Heart left ventricle (tissue), 16 donors: ENCODE measurements around the gene DEPDC5. TPM values are rescaled to one million over a fixed set of nuclear protein-coding genes. Genes with fewer than 3 reads are reported as not detected.

ENCODE experiments used
- ATAC-seq, 4 donors: fragments of 200-7000 bp; cut with Tn5 transposase; one replicate each; pipeline ENCODE4 v1.9.1; 2020 to 2022; ENCODE audit warnings: moderate library complexity in 4 of 4, mild to moderate bottlenecking in 3 of 4, moderate number of reproducible peaks in 1 of 4
- DNase-seq, 5 donors: peaks; one replicate each; pipeline ENCODE4 v3.0.0-alpha.2; 2020
- H3K27ac ChIP-seq, 12 donors: fragments of 200-600 bp; sonication (generic) in 4 of 12; one replicate each; pipeline versions ENCODE4 v1.5.0 to v1.8.0; 2016 to 2022; ENCODE audit warnings: mild to moderate bottlenecking in 2 of 12
- H3K27me3 ChIP-seq, 9 donors: fragments of 200-600 bp; sonication (generic) in 2 of 9; one replicate each; pipeline versions ENCODE4 v1.5.1 to v1.8.0; 2016 to 2022; ENCODE audit warnings: mild to moderate bottlenecking in 3 of 9
- H3K36me3 ChIP-seq, 9 donors: fragments of 200-600 bp; sonication (generic) in 2 of 9; one replicate each; pipeline versions ENCODE4 v1.5.0 to v1.8.0; 2018 to 2022; ENCODE audit warnings: mild to moderate bottlenecking in 2 of 9
- H3K4me1 ChIP-seq, 12 donors: fragments of 200-600 bp; sonication (generic) in 4 of 12; one replicate each; pipeline versions ENCODE4 v1.5.0 to v1.8.0; 2016 to 2022; ENCODE audit warnings: mild to moderate bottlenecking in 3 of 12
- H3K4me3 ChIP-seq, 12 donors: fragments of 200-600 bp; sonication (generic) in 4 of 12; one replicate each; pipeline versions ENCODE4 v1.5.0 to v1.8.0; 2017 to 2022; ENCODE audit warnings: mild to moderate bottlenecking in 9 of 12, moderate library complexity in 4 of 12
- H3K9me3 ChIP-seq, 12 donors: fragments of 200-600 bp; sonication (generic) in 4 of 12; one replicate each; pipeline versions ENCODE4 v1.5.0 to v1.8.0; 2016 to 2022; ENCODE audit warnings: mild to moderate bottlenecking in 1 of 12
- CTCF ChIP-seq, 12 donors: fragments of 200-600 bp; sonication (generic) in 4 of 12; IDR thresholded peaks; one replicate each; pipeline versions ENCODE4 v1.5.0 to v1.8.0; 2018 to 2022; ENCODE audit warnings: antibody characterized with exemption in 12 of 12, mild to moderate bottlenecking in 5 of 12
- POLR2A ChIP-seq, 2 donors: fragments of 450-650 bp; IDR thresholded peaks; one replicate each; pipeline ENCODE4 v1.6.1; 2017; ENCODE audit warnings: antibody characterized with exemption in 2 of 2, mild to moderate bottlenecking in 2 of 2, moderate library complexity in 2 of 2
- WGBS, 4 donors: extraction: QIAGEN DNeasy Blood & Tissue Kit in 2 of 4; methylation state at CpG; one replicate each; pipeline versions ENCODE4 v1.1.5 to v1.1.7; 2013 to 2018; 5-methylcytosine and 5-hydroxymethylcytosine counted together
- intact Hi-C, 10 donors: fragments of 100-400 bp; cut with DNase I; formaldehyde crosslinking; loops; one replicate each; pipeline versions ENCODE4 v1.11.1 to v1.14.2; 2022
- polyA plus RNA-seq, 2 donors: library from polyadenylated mRNA; stranded (reverse); fragments of 200-250 nt; gene quantifications; one replicate each; pipeline ENCODE4 v1.2.3, GENCODE V29; 2013
- total RNA-seq, 9 donors: library from RNA; depleted of rRNA in 2 of 9; stranded (reverse); fragments of >200 nt in 2 of 9; fragmentation: NEBNext Ultra II Directional in 3 of 9; extraction: Animal tissue kit (Norgen Biotek cat#: 25700) in 3 of 9; gene quantifications; one replicate each; pipeline versions ENCODE4 v1.1.0 to v1.2.4, GENCODE V29; 2016 to 2023
- donor health status: ischemic (EF 13 %, LVEDD 7.1; RV severe dilation, severe dysfunction).
- donor health status: healthy with polysubstance abuse.
- donor health status: DM: no; HTN: yes; CAD: no.
- donor health status: DM: no; HTN: no; CAD: no.
- donor health status: ischemic (EF 25% LVEDD 6.9; RV normal size, moderate dysfunction).
- donor health status: ischemic (EF 25% LVEDD 5.7; RV mildly dilated, moderate dysfunction).
- donor health status: healthy.
- donor health status: DM: yes; HTN: yes; CAD: no.
- donor health status: ischemic (EF 35%, LVEDD 5.7; RV mildly dilated, moderate dysfunction).
- donor health status: nonischemic (EF 11% LVEDD 7.7; RV severe dilation, severe dysfunction).
- donor health status: DM: yes; HTN: yes; CAD: no.
- donor health status: PGD.
- donor health status: ischemic (EF 29% LVEDD 5.4; RV normal size, mild dysfunction).
- donor health status: nonischemic (EF 23%, LVEDD 6.1; RV moderate dilation, normal function).

The DEPDC5 gene
- total and polyA plus RNA-seq, 11 donors: 5.7 to 21.4 (median 10.4) TPM

GRCh38 chr22:31840585-31840984 is 86.8 kb downstream of the DEPDC5 start:
- Histone ChIP-seq H3K4me3 (no peak overlapping the region), H3K36me3 (peaks cover 0 to 100% (median 94%) of the 10 kb centered on the region in 9 donors), H3K27ac (no peak overlapping the region), H3K27me3 (no peaks in the 10 kb centered on the region), H3K4me1 (no peaks in the 10 kb centered on the region), H3K9me3 (no peaks in the 10 kb centered on the region)
- intact Hi-C loops: no loop called here
- TF ChIP-seq POLR2A (IDR thresholded peaks at IDR 0.05) (no peak), CTCF (IDR thresholded peaks at IDR 0.05) (no peak)
- no peak for DNase-seq
- no peak for ATAC-seq

- no peak overlapping the region for H3K4me3 ChIP-seq
- peaks cover 0 to 100% (median 95%) of the 10 kb centered on the region in 9 donors for H3K36me3 ChIP-seq
- H3K27me3 ChIP-seq: no peaks in the 10 kb centered on the region
- ATAC-seq: no peak
- no peaks in the 10 kb centered on the region for H3K9me3 ChIP-seq
- H3K4me1 ChIP-seq: peaks cover 0 to under 1% (median 0%) of the 10 kb centered on the region in 12 donors
- peak overlapping the region in 1 of 12 donors; percentile 4 for H3K27ac ChIP-seq
- no peak for TF ChIP-seq POLR2A (IDR thresholded peaks at IDR 0.05)
- no peak for TF ChIP-seq CTCF (IDR thresholded peaks at IDR 0.05)
- intact Hi-C loops: no loop called here
- 87 to 93% (median 90%) methylated on average over 8 of the region's 8 CpGs for WGBS, 4 donors
- DNase-seq: no peak
Measured at GRCh38 chr22:31841078-31841827, 87.4 kb downstream of the DEPDC5 start.

- peaks cover 0 to 100% (median 97%) of the 10 kb centered on the region in 9 donors for H3K36me3 ChIP-seq
- no peaks in the 10 kb centered on the region for H3K27me3 ChIP-seq
- intact Hi-C loops: no loop called here
- H3K4me1 ChIP-seq: peaks cover 0 to 5% (median 0%) of the 10 kb centered on the region in 12 donors
- H3K4me3 ChIP-seq: no peak overlapping the region
- no peak for TF ChIP-seq POLR2A (IDR thresholded peaks at IDR 0.05)
- no peak for TF ChIP-seq CTCF (IDR thresholded peaks at IDR 0.05)
- WGBS, 4 donors: 81 to 89% (median 86%) methylated on average over 4 of the region's 4 CpGs
- DNase-seq (no peak), ATAC-seq (no peak)
- no peaks in the 10 kb centered on the region for H3K9me3 ChIP-seq
- H3K27ac ChIP-seq: no peak overlapping the region
Measured at GRCh38 chr22:31843526-31843925, 89.7 kb downstream of the DEPDC5 start.

- no peak for TF ChIP-seq POLR2A (IDR thresholded peaks at IDR 0.05)
- TF ChIP-seq CTCF (IDR thresholded peaks at IDR 0.05): no peak
- DNase-seq: no peak
- Histone ChIP-seq H3K9me3 (no peaks in the 10 kb centered on the region), H3K36me3 (peaks cover 0 to 100% (median 95%) of the 10 kb centered on the region in 9 donors), H3K27me3 (no peaks in the 10 kb centered on the region), H3K4me3 (no peak overlapping the region), H3K4me1 (peaks cover 0 to 5% (median 0%) of the 10 kb centered on the region in 12 donors), H3K27ac (no peak overlapping the region)
- no peak for ATAC-seq
- intact Hi-C loops: no loop called here
- WGBS, 4 donors: 93 to 98% (median 96%) methylated on average over 17 of the region's 17 CpGs
Measured at GRCh38 chr22:31844941-31845340, 91.1 kb downstream of the DEPDC5 start.
